Activated naive CD4-positive, alpha-beta T cell (primary cell): Measurements from ENCODE around the gene SLX4IP.

Source experiments
- DNase-seq, 4 experiments: peaks; one replicate each; lab custom pipeline; 2025; lab: John Stamatoyannopoulos, UW

Gene SLX4IP

GRCh38 chr20:10651227-10651990 lies 216.3 kb downstream of the SLX4IP start:
- DNase-seq = no peak

- no peak for DNase-seq
Measured at GRCh38 chr20:10652185-10652584, 217.1 kb downstream of the SLX4IP start.

- no peak for DNase-seq
Measured at GRCh38 chr20:10652660-10653261, 217.7 kb downstream of the SLX4IP start.

GRCh38 chr20:10653599-10654249 lies 218.6 kb downstream of the SLX4IP start:
- DNase-seq = no peak

GRCh38 chr20:10654250-10654610 lies 219.1 kb downstream of the SLX4IP start:
- no peak for DNase-seq

GRCh38 chr20:10654630-10655029 lies 219.5 kb downstream of the SLX4IP start:
- DNase-seq = no peak

- no peak for DNase-seq
Measured at GRCh38 chr20:10655720-10656669, 220.9 kb downstream of the SLX4IP start.

GRCh38 chr20:10657453-10657852 lies 222.3 kb downstream of the SLX4IP start:
- no peak for DNase-seq

- DNase-seq = no peak
Measured at GRCh38 chr20:10658051-10658823, 223.1 kb downstream of the SLX4IP start.

GRCh38 chr20:10658876-10659632 lies 223.9 kb downstream of the SLX4IP start:
- DNase-seq = no peak

GRCh38 chr20:10659651-10660601 lies 224.8 kb downstream of the SLX4IP start:
- no peak for DNase-seq

- no peak for DNase-seq
Measured at GRCh38 chr20:10660661-10661060, 225.6 kb downstream of the SLX4IP start.

GRCh38 chr20:10661261-10661660 lies 226.2 kb downstream of the SLX4IP start:
- DNase-seq = no peak

GRCh38 chr20:10662151-10662550 lies 227.0 kb downstream of the SLX4IP start:
- no peak for DNase-seq

- no peak for DNase-seq
Measured at GRCh38 chr20:10662661-10663458, 227.8 kb downstream of the SLX4IP start.

GRCh38 chr20:10663756-10664155 lies 228.7 kb downstream of the SLX4IP start:
- DNase-seq = no peak

GRCh38 chr20:10665027-10665561 lies 230.0 kb downstream of the SLX4IP start:
- DNase-seq = no peak

GRCh38 chr20:10665791-10666190 lies 230.7 kb downstream of the SLX4IP start:
- no peak for DNase-seq
